HCEC 1CT (cell line): ENCODE measurements around the gene RRAGD.
A peak's percentile ranks its signal among the peaks of the same experiment; 100 is the strongest.

ENCODE experiments used
- DNase-seq: peaks from one replicate; pipeline ENCODE4 v3.0.0-alpha.2; 2017

The RRAGD gene

GRCh38 chr6:89339565-89339964 lies 72.5 kb downstream of the RRAGD start:
- peak; percentile 38 for DNase-seq

DNA sequence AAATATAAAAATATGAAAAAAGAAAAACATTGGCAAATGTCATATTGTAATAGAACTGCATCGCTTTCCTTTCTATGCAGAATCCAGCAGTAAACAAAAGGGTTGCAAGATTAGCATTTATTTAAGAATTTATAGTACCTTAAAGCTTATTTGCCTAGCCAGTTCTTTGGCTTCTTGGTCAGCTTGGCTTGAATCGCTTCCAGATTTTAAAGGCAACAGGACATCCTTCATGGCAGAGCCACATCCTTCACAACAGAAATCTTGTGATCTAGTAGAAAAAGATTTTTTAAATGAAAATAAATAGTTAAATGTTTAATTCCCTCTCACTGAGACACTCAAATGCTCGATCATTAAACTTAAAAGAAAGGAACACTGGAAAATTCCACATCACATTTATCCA lies 76.9 kb downstream of the RRAGD start:
- DNase-seq, result no peak

GRCh38 chr6:89330910-89331309 lies 81.2 kb downstream of the RRAGD start:
- DNase-seq, result no peak

DNA sequence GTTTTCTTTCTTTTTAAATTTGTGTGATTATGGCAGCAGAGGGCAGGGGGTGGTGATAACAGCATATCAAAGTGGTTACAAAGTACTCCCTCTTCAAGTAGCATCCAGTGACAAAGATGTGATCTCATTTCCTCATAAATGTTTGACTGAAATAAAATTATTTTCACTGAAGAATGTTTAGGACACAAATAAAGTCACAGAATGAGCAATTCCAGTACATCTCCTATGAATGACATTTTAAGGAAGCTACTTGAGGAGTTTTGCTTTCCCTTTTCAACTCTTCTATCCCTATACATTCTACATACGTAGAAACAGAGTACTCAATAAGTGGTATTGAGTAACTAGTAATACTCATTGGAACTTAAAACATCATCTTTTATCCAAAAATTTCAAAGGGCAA lies 83.1 kb downstream of the RRAGD start:
- no peak for DNase-seq

- DNase-seq, result no peak
Measured at GRCh38 chr6:89324304-89324703, 87.8 kb downstream of the RRAGD start.

DNA sequence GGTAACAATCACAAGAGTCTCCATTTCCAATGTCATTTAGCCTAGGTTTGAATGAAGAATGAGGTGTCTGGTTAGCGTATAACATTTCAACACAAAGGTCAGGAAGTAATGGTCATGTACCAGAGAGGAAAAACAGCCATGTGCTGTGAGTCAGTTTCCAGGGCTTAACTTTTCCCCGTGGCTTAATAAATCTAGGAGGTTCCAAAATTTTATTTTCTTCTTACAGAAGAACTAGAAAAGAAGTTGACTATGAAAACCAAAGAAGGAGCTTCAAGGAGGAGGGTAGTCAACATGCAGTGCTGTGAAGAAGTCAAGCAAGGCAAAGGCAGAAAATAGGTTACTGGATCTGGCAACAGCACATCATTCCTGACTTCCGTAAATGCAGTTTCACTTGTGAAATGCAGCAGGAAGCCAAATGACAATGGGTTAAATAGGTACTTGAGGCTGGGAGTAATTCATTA lies 88.5 kb downstream of the RRAGD start:
- peak; percentile 65 for DNase-seq

- no peak for DNase-seq
Measured at GRCh38 chr6:89321131-89321970, 90.7 kb downstream of the RRAGD start.

DNA sequence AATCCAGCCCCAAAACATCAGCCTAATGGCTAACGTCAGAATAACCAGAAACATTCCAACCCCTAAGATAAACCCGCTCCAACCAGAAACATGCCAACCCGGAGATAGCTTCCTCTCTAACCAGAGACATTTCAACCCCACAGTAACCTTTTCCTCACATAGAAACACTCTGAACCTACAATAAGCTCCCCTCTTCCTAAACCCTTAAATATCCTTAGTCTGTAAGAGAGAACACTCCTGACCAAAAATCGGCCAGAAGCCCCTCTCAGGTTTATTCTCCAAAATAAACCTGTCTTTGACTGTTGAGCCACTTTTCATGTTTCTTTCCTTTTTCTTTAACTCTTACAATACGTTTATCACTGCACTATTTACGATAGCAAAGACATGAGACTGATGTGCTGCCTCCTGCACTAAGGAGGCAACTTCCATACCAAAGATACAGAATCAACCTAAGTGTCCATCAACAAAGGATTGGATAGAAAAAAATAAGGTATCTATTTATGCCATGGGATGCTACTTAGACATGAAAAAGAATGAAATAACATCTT lies 92.0 kb downstream of the RRAGD start:
- DNase-seq, result no peak

DNA sequence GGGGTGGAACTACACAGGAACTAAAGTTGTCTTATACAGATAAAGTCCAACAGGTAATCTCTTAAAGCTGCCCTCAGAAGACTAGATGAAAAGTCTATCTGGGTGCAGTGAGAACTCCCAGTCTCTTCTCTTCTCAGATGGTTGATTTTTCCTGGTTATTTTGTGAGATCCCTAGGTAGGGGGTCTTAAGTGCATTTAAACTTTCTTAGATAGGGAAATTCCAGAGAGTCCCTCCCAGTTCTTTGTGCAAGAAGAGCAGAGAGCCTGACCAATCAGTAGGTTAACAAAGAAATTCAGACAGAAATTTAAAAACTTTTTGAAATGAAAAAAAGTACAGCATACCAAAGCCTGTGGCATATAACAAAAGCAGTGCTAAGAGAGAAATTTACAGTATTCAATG lies 95.0 kb downstream of the RRAGD start:
- no peak for DNase-seq

DNA sequence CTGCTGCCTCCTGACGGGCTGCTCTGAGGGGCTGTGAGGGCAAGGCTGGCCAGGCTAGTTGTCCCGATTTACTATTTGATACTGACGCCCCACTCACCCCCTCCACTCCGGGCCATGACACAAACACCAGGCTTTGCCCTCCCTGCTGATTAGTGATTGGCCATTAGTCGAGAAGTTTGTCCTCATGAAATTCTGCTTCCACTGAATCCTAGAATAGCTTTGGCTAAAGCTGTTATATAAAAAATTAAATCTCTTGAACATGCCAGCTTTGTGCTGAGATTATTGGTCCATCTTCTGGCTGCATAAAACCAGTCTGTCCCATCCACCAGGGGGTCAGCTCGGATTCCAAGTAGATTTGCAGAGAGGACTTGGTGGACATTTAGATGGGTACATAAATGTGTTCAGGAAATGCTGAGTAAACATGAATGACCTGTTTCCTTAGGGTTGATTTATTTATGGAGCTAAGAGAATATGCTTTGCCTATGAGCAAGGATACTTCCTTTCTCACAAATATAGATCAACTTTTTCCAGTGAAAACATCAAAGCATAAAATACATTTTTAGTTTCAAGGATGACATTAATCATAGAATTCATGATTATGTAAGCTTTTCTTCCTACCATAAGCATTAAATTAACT lies 96.7 kb downstream of the RRAGD start, which contains the start of gene GABRR2:
GABRR2 (minus strand) TSS at position 51 of the 637 bp plus-strand sequence. CDS start 134 bp downstream, outside the sequence.
- DNase-seq, result no peak

DNA sequence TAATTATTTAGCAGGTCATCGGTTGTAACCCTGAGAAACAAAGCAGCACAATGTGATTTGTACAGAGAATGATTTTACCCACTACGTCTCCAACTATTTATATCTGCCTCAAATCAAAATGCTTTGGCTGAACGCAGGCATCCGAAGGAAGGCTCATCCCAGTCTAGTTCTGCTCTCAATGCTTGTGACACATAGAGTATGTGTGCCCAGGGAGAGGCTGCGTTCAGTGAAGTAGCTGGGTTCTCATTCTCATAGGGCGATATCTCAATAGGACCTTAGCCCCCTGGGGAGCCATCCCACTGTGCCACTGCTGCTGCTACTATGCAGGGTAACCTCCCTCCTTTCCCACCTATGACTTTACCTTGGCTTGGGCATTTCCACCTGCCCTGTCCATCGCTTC lies 97.4 kb downstream of the RRAGD start:
- no peak for DNase-seq
